GM18873 (cell line): ENCODE data around the gene SPAG17.
"Not testable (repeated sequence)": the region's sequence is repeated elsewhere in the genome, so short reads cannot be mapped to it uniquely, and the experiment has no call there.

ENCODE experiments used
- ATAC-seq: cut with Tn5 transposase; IDR thresholded peaks from one replicate; pipeline ENCODE4 v1.9.1; 2021; ENCODE audit warnings: mild to moderate bottlenecking, moderate library complexity, moderate number of reproducible peaks; ENCODE audit not compliant: unreplicated experiment, low FRiP score

The SPAG17 gene

DNA sequence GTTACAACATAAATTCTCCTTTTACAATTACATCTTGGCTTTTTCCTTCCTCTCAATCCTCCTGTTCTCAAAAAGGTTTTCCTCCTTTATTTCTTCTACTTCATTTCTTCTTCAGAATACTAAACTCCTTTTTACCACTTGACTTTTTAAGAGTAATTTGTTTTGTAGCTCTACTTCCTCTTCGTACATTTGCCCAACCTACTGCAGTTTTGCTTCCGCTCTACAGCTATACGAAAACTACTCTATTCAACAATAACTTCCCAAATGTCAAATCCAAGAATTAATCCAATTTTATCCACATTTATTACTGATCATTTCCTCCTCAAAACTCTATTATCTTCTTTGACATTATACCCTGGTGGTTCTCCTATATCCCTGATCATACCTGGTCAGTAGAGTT, 259.0 kb downstream of the SPAG17 start:
- no peak for ATAC-seq

DNA sequence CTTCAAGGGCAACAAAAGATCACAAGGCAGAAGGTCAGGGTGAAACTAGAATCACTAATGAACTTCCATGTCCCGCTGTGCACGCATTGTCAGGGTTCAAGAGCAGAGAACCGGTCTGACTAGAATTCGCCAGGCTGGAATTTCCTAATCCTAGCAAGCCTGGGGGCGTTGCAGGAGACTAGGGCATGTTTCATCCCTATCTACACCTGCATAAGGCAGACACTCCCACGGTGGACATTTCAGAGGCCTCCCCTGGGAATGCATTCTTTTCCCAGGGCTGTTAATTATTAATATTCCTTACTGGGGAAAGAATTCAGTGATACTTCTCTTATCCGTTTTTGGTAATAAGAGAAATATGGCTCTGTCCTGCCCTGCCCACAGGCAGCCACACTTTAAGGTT, 262.3 kb downstream of the SPAG17 start:
- not testable (repeated sequence) for ATAC-seq

DNA sequence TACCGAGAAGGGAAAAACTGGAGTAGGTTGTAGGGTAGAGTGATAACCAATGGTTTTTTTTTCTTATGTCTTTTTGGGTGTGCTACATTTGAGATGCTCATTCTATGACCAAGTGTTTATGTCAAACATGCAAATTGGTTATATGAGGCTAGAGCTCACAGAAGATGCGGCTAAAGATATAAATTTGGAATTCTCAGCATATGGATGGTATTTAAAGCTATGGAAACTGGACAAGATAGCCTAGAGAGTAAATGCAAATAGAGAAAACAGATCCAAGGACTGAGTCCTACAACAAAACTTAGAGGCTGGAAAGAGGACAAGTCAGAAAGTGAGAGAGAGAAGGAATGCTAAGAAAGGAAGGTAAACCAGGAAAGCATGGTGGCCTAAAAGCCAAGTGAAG, 263.0 kb downstream of the SPAG17 start:
- no peak for ATAC-seq

DNA sequence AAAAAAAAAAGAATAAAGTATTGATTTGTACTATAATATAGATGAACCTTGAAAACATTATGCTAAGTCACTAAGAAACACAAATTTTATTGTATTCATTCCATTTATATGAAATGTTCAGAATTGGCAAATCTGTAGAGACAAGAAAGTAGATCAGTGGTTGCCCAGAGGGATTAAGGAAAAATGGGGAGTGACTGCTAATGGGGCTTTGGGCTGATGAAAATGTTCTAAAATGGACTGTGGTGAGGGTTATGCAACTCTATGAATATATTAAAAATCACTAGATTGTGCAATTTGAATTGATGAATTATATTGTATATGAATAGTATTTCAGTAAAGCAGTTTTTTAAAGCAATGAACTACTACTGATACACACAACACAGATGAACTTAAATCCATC, 265.7 kb downstream of the SPAG17 start:
- ATAC-seq, result no peak

DNA sequence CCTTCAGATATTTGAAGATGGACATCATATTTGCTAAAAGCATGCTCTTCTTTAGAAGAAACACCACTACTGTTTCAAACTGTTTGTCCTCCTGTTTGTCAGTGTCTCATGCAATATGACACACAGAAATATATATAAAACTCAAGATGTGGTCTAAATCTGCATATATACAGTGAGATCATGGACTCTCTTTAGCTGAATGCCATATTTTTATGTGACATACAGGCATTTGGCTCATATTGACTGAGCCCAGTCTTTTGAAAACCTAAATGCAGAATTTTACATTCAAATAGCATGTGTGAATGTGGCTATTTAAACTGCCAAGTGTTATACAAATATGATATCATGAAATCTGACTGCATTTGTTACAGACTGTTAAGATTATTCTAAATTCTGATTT, 274.0 kb downstream of the SPAG17 start:
- no peak for ATAC-seq

DNA sequence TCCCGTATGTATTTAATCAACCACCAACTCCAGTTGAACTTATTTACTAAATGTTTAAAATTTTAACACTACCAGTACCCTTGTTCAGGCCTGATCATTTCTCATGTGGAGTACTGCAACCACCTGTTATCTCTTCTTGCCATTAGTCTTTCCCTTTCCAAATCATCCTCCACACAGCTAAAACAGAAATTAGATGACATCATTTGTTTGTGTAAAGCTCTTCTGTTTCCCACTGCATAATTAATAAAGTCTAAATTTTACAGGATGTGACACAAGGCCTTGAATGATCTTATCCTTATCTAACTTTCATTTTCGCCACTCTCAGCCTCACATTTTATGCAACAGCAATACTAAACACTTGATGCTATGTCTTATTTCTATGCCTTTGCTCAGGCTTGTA, 280.0 kb downstream of the SPAG17 start:
- ATAC-seq, result no peak

DNA sequence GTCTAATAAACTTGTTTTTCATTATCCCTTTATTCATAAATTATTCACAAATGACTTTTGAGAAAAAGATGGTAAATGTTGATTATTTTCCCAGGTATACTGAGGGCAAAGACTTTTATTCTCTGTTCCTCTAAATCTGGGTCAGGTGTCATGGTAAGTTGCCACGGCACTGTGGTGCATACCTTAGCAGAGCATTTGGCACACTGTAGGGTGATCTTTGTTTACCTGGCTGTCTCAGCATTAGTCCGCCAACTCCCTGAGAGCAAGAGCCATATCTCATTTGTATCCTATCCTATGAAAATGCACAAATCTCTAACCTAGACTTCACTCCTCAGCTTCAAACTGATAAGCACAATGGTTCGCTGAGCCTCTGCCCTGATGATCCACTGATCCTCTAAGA, 280.5 kb downstream of the SPAG17 start:
- no peak for ATAC-seq
